ENCODE measurements around the gene TMCO6.
"Not testable (repeated sequence)": the region's sequence is repeated elsewhere in the genome, so short reads cannot be mapped to it uniquely, and the experiment has no call there.

TMCO6 gene

DNA sequence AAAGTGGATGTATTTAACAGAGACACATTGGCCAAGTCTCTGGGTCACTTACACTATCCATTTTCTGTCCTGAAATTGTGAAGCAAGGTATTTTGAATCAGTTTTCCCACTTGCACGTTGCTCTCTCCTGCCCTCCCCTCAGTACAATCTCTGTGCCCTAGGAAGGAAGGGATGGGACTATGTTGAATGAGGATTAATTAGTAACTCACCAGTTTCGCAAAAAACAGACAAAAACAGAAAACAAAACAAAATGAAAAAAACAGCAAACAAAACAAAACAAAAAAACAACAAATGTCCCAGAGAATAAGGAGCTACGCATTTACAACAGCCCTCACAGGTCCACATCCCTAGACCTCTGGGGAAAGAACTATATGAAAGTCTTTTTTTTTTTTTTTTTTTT lies 5.1 kb upstream of the TMCO6 start:
- H3K4me1 ChIP-seq: peaks cover 5 to 23% (median 13%) of the 10 kb centered on the region in 4 donors
- TF ChIP-seq, protein P1, sequence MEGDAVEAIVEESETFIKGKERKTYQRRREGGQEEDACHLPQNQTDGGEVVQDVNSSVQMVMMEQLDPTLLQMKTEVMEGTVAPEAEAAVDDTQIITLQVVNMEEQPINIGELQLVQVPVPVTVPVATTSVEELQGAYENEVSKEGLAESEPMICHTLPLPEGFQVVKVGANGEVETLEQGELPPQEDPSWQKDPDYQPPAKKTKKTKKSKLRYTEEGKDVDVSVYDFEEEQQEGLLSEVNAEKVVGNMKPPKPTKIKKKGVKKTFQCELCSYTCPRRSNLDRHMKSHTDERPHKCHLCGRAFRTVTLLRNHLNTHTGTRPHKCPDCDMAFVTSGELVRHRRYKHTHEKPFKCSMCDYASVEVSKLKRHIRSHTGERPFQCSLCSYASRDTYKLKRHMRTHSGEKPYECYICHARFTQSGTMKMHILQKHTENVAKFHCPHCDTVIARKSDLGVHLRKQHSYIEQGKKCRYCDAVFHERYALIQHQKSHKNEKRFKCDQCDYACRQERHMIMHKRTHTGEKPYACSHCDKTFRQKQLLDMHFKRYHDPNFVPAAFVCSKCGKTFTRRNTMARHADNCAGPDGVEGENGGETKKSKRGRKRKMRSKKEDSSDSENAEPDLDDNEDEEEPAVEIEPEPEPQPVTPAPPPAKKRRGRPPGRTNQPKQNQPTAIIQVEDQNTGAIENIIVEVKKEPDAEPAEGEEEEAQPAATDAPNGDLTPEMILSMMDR (IDR thresholded peaks at IDR 0.05): no peak
- no peaks in the 10 kb centered on the region for H3K27me3 ChIP-seq
- no peak for DNase-seq
- H3K27ac ChIP-seq: no peak overlapping the region
- H3K36me3 ChIP-seq: no peaks in the 10 kb centered on the region
- H3K4me3 ChIP-seq: no peak overlapping the region
- no peaks in the 10 kb centered on the region for H3K9me3 ChIP-seq
- intact Hi-C loops (cut with DNase I; ENCODE audit: low total_unique reads): no loop called here

DNA sequence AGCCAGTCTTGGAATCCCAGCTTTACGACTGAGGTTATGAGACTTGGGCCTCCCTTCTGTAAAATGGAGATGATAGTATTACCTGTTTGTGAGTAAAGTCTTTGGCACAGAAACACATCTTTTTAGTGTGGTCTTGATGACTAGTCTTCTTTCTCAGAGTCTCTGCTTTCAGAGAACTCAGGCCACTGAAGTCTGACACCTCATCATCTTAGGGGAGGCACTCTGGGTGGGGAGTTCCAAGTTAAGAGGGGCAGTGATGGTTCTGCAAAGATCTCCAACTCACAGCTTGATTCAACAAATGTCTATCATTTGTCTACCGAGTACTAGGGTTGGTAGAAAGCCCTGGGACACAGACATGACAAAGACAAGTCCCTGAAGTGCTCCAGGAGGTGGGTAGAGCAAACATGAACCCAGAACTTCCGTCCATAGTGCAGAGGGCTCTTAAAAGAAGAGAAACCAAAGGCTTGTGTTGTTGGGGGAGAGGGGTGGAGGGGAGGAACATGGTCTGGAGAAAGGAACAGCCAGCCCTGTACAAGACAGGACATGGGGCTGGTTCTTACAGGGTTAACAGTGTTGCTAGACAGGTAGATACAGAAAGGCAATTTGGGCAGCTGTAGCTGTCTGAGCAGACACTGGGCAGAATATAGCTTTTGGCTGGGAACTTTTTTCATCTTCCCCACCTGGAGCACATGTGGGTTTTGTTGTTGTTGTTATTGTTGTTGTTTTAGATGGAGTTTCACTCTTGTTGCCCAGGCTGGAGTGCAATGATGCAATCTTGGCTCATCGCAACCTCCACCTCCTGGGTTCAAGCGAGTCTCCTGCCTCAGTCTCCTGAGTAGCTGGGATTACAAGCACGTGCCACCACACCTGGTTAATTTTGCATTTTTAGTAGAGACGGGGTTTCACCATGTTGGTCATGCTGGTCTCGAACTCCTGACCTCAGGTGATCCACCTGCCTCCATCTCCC lies 3.7 kb upstream of the TMCO6 start:
- H3K36me3 ChIP-seq: no peaks in the 10 kb centered on the region
- H3K4me1 ChIP-seq: peaks cover 5 to 35% (median 20%) of the 10 kb centered on the region in 4 donors
- DNase-seq: no peak
- H3K27ac ChIP-seq: no peak overlapping the region
- intact Hi-C loops (cut with DNase I; ENCODE audit: low total_unique reads): no loop called here
- no peaks in the 10 kb centered on the region for H3K9me3 ChIP-seq
- H3K4me3 ChIP-seq: no peak overlapping the region
- TF ChIP-seq, protein P1 (IDR thresholded peaks at IDR 0.05): no peak
- no peaks in the 10 kb centered on the region for H3K27me3 ChIP-seq

DNA sequence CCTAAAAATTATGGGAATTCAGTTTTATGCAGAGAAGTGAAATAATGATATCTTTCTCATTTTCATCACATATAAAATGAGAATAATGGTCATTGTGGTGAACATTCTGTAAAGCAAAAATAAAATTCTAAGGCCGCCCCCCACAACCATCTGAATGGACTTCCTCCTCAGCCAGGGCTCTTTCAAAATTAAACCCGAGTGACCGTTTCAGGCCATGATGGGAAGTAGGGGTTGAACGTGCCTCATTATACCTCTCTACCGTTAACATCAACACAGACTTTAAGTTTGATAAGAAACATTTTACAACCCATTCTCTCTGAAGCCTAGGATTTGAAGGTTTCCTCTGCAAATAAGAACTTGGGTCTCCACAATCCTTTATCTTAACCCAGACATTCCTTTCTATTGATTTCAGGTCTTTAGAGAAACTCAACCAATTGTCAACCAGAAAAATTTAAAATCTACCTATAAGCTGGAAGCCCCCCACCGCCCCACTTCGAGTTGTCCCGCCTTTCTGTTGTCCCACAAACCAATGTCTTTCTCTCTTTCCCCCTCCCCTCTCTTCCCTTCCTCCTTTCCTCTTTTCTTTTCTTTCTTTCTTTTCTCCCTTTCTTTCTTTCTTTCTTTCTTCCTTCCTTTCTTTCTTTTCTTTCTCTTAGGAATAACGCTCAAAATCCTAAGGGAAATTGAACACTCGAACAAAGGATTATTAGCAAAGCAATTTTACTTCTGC lies 1.7 kb upstream of the TMCO6 start:
- Histone ChIP-seq H3K4me1 (peaks cover 5 to 35% (median 15%) of the 10 kb centered on the region in 4 donors), H3K27me3 (no peaks in the 10 kb centered on the region), H3K4me3 (no peak overlapping the region), H3K9me3 (no peaks in the 10 kb centered on the region), H3K36me3 (peaks cover 0 to 6% (median 0%) of the 10 kb centered on the region in 3 donors), H3K27ac (no peak overlapping the region)
- DNase-seq: no peak
- TF ChIP-seq, protein P1 (IDR thresholded peaks at IDR 0.05): no peak
- intact Hi-C loops (cut with DNase I; ENCODE audit: low total_unique reads): loop anchor here (2.0 kb wide), 1 partner anchor 73 kb away; the partner anchor contains the start of genes APBB3 and SLC35A4

DNA sequence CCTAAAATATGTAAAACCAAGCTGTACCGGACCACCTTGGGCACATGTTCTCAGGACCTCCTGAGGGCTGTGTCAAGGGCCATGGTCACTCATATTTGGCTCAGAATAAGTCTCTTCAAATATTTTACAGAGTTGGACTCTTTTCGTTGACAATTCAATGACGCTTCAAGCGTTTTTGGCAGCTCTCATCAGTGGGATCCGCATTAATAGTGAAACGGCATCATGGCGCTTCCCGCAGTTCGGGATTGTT lies 428 bp upstream of the TMCO6 start:
- H3K27ac ChIP-seq: peak overlapping the region; percentile 81 to 84
- H3K9me3 ChIP-seq, H3K27me3 ChIP-seq, DNase-seq: not testable (repeated sequence)
- peaks cover 0 to 35% (median 9%) of the 10 kb centered on the region in 4 donors for H3K4me1 ChIP-seq
- intact Hi-C loops (cut with DNase I; ENCODE audit: low total_unique reads): loop anchor here (2.0 kb wide), 1 partner anchor 74 kb away; the partner anchor contains the start of genes APBB3 and SLC35A4
- H3K36me3 ChIP-seq: peaks cover 0 to 19% (median 9%) of the 10 kb centered on the region in 3 donors
- H3K4me3 ChIP-seq: peak overlapping the region; percentile 59 to 84

DNA sequence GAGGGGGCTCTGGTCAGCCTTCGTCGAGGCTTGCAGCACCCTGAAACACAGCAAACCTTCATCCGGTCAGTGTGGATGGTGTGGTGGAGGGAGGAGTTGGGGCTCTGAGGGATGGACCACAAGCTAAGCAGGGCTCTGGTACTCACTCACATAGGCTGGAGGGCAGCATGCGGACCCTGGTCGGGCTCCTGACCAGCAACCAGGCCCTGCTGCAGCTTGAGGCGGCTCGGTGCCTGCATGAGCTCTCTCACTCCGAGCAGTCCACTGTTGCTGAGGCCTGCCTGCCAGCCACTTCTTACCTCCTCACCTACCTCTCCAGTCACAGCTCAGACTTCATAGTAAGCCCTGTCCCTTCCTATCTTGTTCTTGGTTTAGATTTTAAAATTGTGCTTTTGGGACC lies 2.5 kb downstream of the TMCO6 start:
- H3K9me3 ChIP-seq: no peaks in the 10 kb centered on the region
- H3K27ac ChIP-seq: no peak overlapping the region
- peaks cover 5 to 42% (median 26%) of the 10 kb centered on the region in 3 donors for H3K36me3 ChIP-seq
- TF ChIP-seq, protein P1 (IDR thresholded peaks at IDR 0.05): no peak
- no peak for DNase-seq
- peaks cover 0 to 58% (median 19%) of the 10 kb centered on the region in 4 donors for H3K4me1 ChIP-seq
- H3K27me3 ChIP-seq: no peaks in the 10 kb centered on the region
- intact Hi-C loops (cut with DNase I; ENCODE audit: low total_unique reads): no loop called here
- no peak overlapping the region for H3K4me3 ChIP-seq

DNA sequence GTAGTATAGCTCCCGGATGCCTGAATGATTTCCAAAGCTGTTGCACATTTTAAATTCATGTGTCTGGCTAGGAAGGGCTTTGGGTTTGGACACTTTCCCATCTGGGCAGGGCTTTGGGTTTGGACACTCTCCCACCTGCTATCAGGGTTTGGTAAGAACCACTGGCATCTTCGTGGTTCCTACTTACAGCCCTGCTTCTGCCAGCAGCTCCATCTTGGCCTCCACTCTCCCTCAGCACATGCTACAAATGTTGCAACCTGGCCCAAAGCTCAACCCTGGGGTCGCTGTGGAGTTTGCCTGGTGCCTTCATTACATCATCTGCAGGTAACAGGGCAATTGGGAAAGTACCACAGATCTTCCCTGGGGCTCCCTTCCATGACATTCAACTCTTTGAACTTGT lies 3.5 kb downstream of the TMCO6 start:
- H3K36me3 ChIP-seq: peaks cover 5 to 42% (median 26%) of the 10 kb centered on the region in 3 donors
- H3K4me3 ChIP-seq: no peak overlapping the region
- H3K4me1 ChIP-seq: peaks cover 0 to 63% (median 22%) of the 10 kb centered on the region in 4 donors
- peak; percentile 46 to 75 for DNase-seq
- no peaks in the 10 kb centered on the region for H3K27me3 ChIP-seq
- intact Hi-C loops (cut with DNase I; ENCODE audit: low total_unique reads): no loop called here
- H3K9me3 ChIP-seq: no peaks in the 10 kb centered on the region
- H3K27ac ChIP-seq: no peak overlapping the region
- TF ChIP-seq, protein P1 (IDR thresholded peaks at IDR 0.05): no peak
